Superior temporal gyrus (tissue), 1 donor: ENCODE measurements around the gene SUGP2.

Source experiments
- DNase-seq: peaks from one replicate; pipeline ENCODE4 v3.0.0-alpha.2; 2016; ENCODE audit errors: extremely low spot score

SUGP2 gene

DNA sequence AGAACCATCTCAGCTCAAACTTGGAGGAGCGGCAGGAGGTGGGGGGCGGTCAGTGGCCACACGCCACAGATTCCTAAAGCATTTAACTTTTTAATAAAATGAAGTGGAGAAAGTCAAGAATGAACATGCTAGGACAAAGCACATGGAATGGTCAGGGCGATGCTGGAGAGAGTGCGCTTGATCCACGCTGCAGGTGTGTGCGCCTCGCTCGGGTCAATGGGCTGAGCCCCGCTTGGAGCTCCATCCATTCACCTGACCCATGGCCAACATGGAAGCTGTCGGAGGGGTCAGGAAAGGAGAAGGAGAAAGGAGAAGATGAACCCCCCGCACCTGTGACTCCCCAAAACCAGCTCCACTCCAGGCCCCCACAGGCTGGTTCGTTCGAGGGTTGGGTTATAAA is 41.8 kb downstream of the SUGP2 start:
- no peak for DNase-seq

DNA sequence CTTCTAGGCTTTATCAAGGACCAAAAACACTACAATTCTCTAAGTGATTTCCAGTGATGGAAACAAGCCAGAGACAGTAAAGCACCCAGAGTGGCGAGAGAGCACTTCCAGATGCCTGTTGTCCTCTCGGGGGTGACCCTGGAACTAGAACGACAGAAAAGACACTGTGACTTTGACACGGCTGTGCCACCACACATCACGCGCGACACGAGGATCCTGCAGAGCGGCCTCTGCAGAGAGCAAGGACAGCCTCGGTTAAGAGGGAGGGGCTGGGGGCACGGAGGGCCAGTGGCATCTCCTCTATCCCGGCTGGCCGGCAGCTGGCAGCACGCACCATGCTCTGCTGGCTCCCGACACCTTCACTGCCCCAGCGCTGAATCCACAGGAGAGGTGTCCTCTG is 42.3 kb downstream of the SUGP2 start:
- no peak for DNase-seq

DNA sequence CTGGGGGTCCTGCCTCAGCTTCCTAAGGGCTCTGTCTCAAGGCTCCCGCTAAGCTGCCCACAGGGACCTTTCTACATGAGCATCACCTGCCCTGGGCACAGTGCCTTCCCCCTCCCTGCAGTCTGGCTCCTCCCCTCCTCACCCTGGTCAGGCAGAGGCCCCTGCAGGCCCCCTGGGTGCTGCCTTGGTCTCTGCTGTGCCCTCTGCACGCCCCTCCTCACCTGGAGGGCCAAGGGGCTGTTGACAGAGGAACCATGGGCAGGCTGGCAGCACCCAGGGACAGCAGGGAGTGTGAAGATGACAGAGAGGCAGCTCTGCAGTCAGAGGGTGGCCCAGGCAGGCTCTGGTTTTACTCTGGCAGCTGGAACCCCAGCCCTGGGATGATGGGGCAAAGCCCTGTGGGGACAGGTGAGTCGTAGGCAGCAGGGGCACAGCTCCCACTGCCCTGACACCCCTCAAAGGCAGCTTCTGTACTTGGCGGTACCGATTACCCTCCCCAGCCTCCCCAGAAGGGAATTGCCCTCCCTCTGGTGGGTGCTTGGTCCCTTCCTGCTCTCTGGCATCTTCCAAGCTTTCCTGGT is 43.1 kb downstream of the SUGP2 start:
- no peak for DNase-seq

DNA sequence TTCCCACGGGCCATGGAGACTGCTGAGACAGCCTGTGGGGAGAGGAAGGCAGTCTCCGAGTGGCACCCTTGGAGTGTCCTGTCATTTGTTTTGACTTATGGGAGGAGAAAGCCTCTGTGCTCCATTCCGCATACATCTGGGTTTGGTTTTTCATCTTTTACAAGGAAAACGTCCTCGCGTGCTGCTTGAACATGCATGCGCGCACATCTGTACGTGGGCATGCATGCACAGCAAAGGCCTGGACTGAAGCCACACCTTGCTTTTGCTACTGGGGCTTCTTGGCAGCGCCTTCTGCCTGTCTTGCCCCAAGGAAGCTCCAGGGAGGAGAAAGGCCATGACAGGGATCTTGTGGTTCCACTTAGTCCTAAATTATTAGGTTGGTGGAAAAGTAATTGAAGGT is 44.0 kb downstream of the SUGP2 start:
- DNase-seq = no peak

- no peak for DNase-seq
Measured at GRCh38 chr19:18987456-18987855, 45.9 kb downstream of the SUGP2 start.

DNA sequence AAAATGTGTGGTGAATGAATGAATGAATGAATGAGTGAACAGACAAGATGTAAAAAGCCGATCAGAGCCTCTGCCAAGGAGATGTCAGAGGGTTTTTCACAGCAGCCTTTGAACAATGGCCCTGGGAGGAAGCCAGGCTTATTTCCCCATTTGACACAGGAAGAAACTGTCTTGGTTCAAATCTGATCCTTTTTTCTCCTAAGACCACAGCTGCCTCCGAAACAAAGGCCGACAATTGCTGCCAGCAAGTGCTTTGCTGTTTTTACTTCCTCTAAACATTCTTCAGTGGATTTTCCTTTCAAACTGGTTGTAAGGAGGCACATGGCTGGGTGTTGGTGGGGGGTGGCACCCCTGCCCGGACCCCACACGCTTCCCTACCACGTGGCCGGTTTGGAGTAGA is 48.1 kb downstream of the SUGP2 start:
- DNase-seq = peak; percentile 59

- no peak for DNase-seq
Measured at GRCh38 chr19:18984251-18984650, 49.1 kb downstream of the SUGP2 start.

GRCh38 chr19:18982669-18983068 is 50.6 kb downstream of the SUGP2 start:
- no peak for DNase-seq

GRCh38 chr19:18980432-18981020 is 52.8 kb downstream of the SUGP2 start:
- DNase-seq = no peak

- no peak for DNase-seq
Measured at GRCh38 chr19:18978616-18979015, 54.7 kb downstream of the SUGP2 start.

DNA sequence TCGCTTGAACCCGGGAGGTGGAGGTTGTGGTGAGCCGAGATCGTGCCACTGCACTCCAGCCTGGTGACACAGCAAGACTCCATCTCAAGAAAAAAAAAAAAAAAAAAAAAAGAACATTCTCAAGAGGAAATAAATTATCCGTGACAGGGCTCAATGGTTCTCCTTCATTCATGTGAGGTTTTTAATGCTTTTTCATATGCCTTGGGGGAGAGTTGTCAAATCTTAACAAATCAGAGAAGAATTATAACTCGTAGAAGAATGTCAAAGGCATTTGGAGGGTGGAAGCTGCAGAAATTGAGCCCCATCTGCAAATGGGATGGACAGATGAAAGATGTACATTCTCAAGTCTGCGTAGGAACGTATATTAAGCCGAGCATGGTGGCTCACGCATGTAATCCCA is 57.4 kb downstream of the SUGP2 start:
- DNase-seq = no peak

GRCh38 chr19:18975011-18975410 is 58.3 kb downstream of the SUGP2 start:
- DNase-seq = no peak

DNA sequence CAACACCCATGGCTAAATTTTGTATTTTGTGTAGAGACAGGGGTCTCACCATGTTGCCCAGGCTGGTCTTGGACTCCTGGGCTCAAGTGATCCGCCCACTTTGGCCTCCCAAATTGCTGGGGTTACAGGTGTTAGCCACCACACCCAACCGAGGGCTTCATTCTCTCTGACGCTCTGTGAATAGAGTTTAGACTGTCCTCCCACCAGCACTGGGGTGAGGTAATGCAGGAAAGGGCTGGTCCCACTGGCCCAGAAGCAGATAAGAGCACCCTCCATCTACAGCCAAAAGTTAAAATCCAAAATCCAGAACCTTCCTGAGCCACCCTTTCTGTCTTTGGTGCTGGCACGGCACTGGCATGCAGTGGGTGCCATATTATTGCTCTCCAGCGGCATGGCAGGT is 60.5 kb downstream of the SUGP2 start:
- DNase-seq = no peak

GRCh38 chr19:18972301-18972811 is 61.0 kb downstream of the SUGP2 start:
- DNase-seq = no peak

GRCh38 chr19:18969931-18970659 is 63.2 kb downstream of the SUGP2 start:
- no peak for DNase-seq

DNA sequence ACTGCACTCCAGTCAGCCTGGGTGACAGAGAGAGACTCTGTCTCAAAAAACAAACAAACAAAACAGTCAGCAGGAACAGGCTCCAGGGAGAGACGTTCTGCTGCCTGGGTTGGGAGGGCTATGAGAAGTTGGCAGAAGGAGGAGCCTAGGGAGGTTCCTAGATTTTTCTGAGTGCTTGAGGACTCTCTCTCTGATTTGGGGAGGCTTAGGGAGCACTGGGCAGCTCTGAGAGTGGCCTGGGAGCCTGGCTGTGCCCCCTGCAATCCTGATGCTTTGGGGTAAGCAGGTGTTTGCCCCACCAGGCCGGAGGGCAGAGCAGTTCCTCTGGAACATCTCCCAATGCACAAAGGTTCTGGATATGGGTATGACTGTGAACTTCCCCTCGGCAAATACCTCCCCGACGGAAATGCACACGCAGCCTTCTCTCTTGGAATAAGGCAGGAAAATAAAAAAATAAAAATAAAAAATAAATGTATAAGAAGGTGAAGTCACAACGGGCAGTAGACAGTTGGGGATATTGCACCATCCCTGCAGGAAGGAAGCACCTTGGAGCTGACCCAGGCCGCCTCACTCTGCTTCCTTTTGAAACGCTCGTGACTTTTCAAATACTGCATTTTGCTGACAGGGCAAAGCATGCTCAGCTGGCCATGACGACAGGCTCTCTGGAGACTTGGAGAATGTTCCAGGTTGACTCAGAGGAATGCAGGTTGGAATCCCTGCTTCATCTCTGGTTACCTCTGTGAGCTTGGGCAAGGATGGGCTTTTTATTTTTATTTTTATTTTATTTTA is 65.8 kb downstream of the SUGP2 start:
- DNase-seq = peak; percentile 16

- DNase-seq = no peak
Measured at GRCh38 chr19:18966307-18966706, 67.0 kb downstream of the SUGP2 start.

- DNase-seq = no peak
Measured at GRCh38 chr19:18964121-18964520, 69.2 kb downstream of the SUGP2 start.

GRCh38 chr19:18961767-18962620 is 71.3 kb downstream of the SUGP2 start:
- DNase-seq = no peak

DNA sequence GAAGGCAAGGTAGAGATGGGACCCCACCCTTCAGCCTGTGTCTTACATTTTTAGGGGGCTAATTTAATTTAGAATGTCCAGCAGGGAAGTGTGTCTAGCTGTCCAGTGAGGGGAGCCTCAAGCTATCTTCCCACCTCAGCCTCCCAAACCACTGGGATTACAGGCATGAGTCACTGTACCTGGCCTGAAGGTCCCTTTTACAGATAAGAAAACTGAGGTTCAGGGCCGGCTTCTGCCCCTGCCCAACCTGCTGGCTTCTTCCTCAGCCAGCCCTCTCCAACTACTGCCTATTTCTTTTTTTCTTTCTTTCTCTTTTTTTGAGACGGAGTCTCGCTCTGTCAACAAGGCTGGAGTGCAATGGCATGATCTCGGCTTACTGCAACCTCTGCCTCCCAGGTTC is 72.9 kb downstream of the SUGP2 start:
- DNase-seq = no peak

- DNase-seq = no peak
Measured at GRCh38 chr19:18955042-18955441, 78.3 kb downstream of the SUGP2 start.
